MG63 (cell line): ENCODE measurements around the gene PAWR. TPM values are rescaled to one million over a fixed set of nuclear protein-coding genes. Genes with fewer than 3 reads are reported as not detected.
"Not testable (repeated sequence)": the region's sequence is repeated elsewhere in the genome, so short reads cannot be mapped to it uniquely, and the experiment has no call there.

Experiments
- DNase-seq: peaks from one replicate; pipeline ENCODE4 v3.0.0-alpha.2; 2020
- H3K27me3 ChIP-seq: fragments of 250-450 bp; sonication (Bioruptor Pico); 2 replicates; pipeline ENCODE4 v1.5.1; 2020; ENCODE audit warnings: mild to moderate bottlenecking, moderate library complexity
- H3K36me3 ChIP-seq: fragments of 250-450 bp; sonication (Bioruptor Pico); 2 replicates; pipeline ENCODE4 v1.5.1; 2020; ENCODE audit warnings: mild to moderate bottlenecking, moderate library complexity
- H3K4me3 ChIP-seq: fragments of 250-450 bp; sonication (Bioruptor Pico); 2 replicates; pipeline ENCODE4 v1.5.1; 2020; ENCODE audit warnings: mild to moderate bottlenecking, moderate library complexity
- H3K9me3 ChIP-seq: fragments of 250-450 bp; sonication (Bioruptor Pico); 2 replicates; pipeline ENCODE4 v1.5.1; 2020; ENCODE audit warnings: mild to moderate bottlenecking, moderate library complexity
- total RNA-seq: library from RNA; depleted of rRNA; stranded (reverse); fragments of >200 nt; shearing (Covaris generic); gene quantifications from 2 replicates; pipeline ENCODE4 v1.2.3, GENCODE V29; 2014; ENCODE audit warnings: low replicate concordance; rRNA removed

PAWR gene
- total RNA-seq, 1 experiment from 2014 or later, result 80.3 TPM

GRCh38 chr12:79553863-79554574 is 136.7 kb downstream of the PAWR start:
- Histone ChIP-seq H3K4me3 (no peak overlapping the region), H3K27me3 (no peaks in the 10 kb centered on the region), H3K9me3 (peaks cover 3% of the 10 kb centered on the region; the same call in 1 of the 2 replicates), H3K36me3 (peaks cover 64% of the 10 kb centered on the region)
- no peak for DNase-seq

GRCh38 chr12:79552192-79552591 is 138.6 kb downstream of the PAWR start:
- Histone ChIP-seq H3K9me3 (peaks cover 3% of the 10 kb centered on the region; the same call in 1 of the 2 replicates), H3K4me3 (no peak overlapping the region), H3K36me3 (peaks cover 56% of the 10 kb centered on the region), H3K27me3 (no peaks in the 10 kb centered on the region)
- DNase-seq, result peak; percentile 77

- H3K4me3 ChIP-seq, result no peak overlapping the region
- H3K36me3 ChIP-seq, result peaks cover 42% of the 10 kb centered on the region
- DNase-seq, result no peak
- H3K9me3 ChIP-seq, result peaks cover 3% of the 10 kb centered on the region; the same call in 1 of the 2 replicates
- H3K27me3 ChIP-seq, result no peaks in the 10 kb centered on the region
Observed at GRCh38 chr12:79549531-79550271, 141.1 kb downstream of the PAWR start.

GRCh38 chr12:79548610-79548924 is 142.2 kb downstream of the PAWR start:
- H3K4me3 ChIP-seq, result no peak overlapping the region
- H3K36me3 ChIP-seq, result peaks cover 31% of the 10 kb centered on the region
- peaks cover 3% of the 10 kb centered on the region; the same call in 1 of the 2 replicates for H3K9me3 ChIP-seq
- no peaks in the 10 kb centered on the region for H3K27me3 ChIP-seq
- no peak for DNase-seq

GRCh38 chr12:79547735-79548609 is 142.8 kb downstream of the PAWR start:
- H3K27me3 ChIP-seq, result no peaks in the 10 kb centered on the region
- peak; percentile 65 for DNase-seq
- no peak overlapping the region for H3K4me3 ChIP-seq
- peaks cover 25% of the 10 kb centered on the region for H3K36me3 ChIP-seq
- peaks cover 3% of the 10 kb centered on the region; the same call in 1 of the 2 replicates for H3K9me3 ChIP-seq

- H3K36me3 ChIP-seq, result peaks cover 19% of the 10 kb centered on the region
- H3K27me3 ChIP-seq, result no peaks in the 10 kb centered on the region
- peaks cover 3% of the 10 kb centered on the region; the same call in 1 of the 2 replicates for H3K9me3 ChIP-seq
- DNase-seq, result peak; percentile 84
- no peak overlapping the region for H3K4me3 ChIP-seq
Observed at GRCh38 chr12:79547044-79547734, 143.6 kb downstream of the PAWR start.

- DNase-seq, result no peak
- H3K36me3 ChIP-seq, result peaks cover 13% of the 10 kb centered on the region
- H3K4me3 ChIP-seq, result no peak overlapping the region
- H3K9me3 ChIP-seq, result peaks cover 3% of the 10 kb centered on the region; the same call in 1 of the 2 replicates
- H3K27me3 ChIP-seq, result no peaks in the 10 kb centered on the region
Observed at GRCh38 chr12:79546466-79547043, 144.2 kb downstream of the PAWR start.

GRCh38 chr12:79544439-79544838 is 146.3 kb downstream of the PAWR start:
- not testable (repeated sequence) for H3K36me3 ChIP-seq, H3K4me3 ChIP-seq, H3K27me3 ChIP-seq, H3K9me3 ChIP-seq
- peak; percentile 28 for DNase-seq

- peaks cover 20% of the 10 kb centered on the region for H3K36me3 ChIP-seq
- no peaks in the 10 kb centered on the region for H3K27me3 ChIP-seq
- no peaks in the 10 kb centered on the region for H3K9me3 ChIP-seq
- DNase-seq, result no peak
- no peak overlapping the region for H3K4me3 ChIP-seq
Observed at GRCh38 chr12:79537675-79538074, 153.1 kb downstream of the PAWR start.

- no peak overlapping the region for H3K4me3 ChIP-seq
- H3K9me3 ChIP-seq, result no peaks in the 10 kb centered on the region
- no peaks in the 10 kb centered on the region for H3K27me3 ChIP-seq
- peaks cover 20% of the 10 kb centered on the region for H3K36me3 ChIP-seq
- DNase-seq, result no peak
Observed at GRCh38 chr12:79535751-79536150, 155.0 kb downstream of the PAWR start.

Other genes with a start within 250 kb of the PAWR start
- 47.4 and 82.1 TPM in 2 replicates for gene PPP1R12A, start 244.1 kb upstream of the PAWR start, total RNA-seq